Panc1 (cell line): ENCODE data around the gene SRSF4. TPM values are rescaled to one million over a fixed set of nuclear protein-coding genes. Genes with fewer than 3 reads are reported as not detected.

Source experiments
- ATAC-seq: fragments of 200-7000 bp; cut with Tn5 transposase; 2 replicates; pipeline ENCODE4 v1.9.1; 2020; ENCODE audit warnings: mild to moderate bottlenecking, moderate library complexity
- BruUV-seq: library from RNA; stranded (reverse); fragments of 400-500 nt; replicated peaks from 2 replicates; lab custom pipeline; 2021; lab: Mats Ljungman, UMichigan
- CTCF ChIA-PET: fragments of 300-600 bp; sonication (Branson Sonifier 250); formaldehyde crosslinking; loops from one replicate; lab custom pipeline; 2022; ENCODE audit warnings: antibody characterized with exemption; lab: Charles Lee
- POLR2A ChIA-PET: fragments of 300-600 bp; sonication (Branson Sonifier 250); formaldehyde crosslinking; loops from one replicate; lab custom pipeline; 2022; ENCODE audit warnings: antibody characterized with exemption; lab: Charles Lee
- DNase-seq: peaks from one replicate; pipeline ENCODE4 v3.0.0-alpha.2; 2010; ENCODE audit warnings: low read depth, low spot score
- H3K27ac ChIP-seq: 2 replicates; pipeline ENCODE4 v1.5.1; 2011; ENCODE audit warnings: mild to moderate bottlenecking, low read length, inconsistent platforms
- H3K27me3 ChIP-seq: fragments of 200-500 bp; sonication (Bioruptor generic); 2 replicates; pipeline ENCODE4 v1.6.0; 2014; ENCODE audit warnings: low read length, inconsistent platforms; ENCODE audit not compliant: control insufficient read depth, insufficient read depth
- H3K36me3 ChIP-seq: fragments of 200-500 bp; sonication (Bioruptor generic); 2 replicates; pipeline ENCODE4 v1.5.1; 2014; ENCODE audit warnings: inconsistent platforms, mild to moderate bottlenecking, low read length, moderate library complexity; ENCODE audit not compliant: control insufficient read depth, insufficient read depth
- H3K4me1 ChIP-seq: 2 replicates; pipeline ENCODE4 v1.5.1; 2011; ENCODE audit warnings: inconsistent platforms, mild to moderate bottlenecking, low read length, moderate library complexity; ENCODE audit not compliant: control insufficient read depth, insufficient read depth
- H3K4me3 ChIP-seq, 2 experiments: 2 replicates each; pipeline ENCODE4 v1.5.1; 2011 to 2012; ENCODE audit warnings: low read depth in 2 of 2, low read length in 2 of 2, mild to moderate bottlenecking in 2 of 2, inconsistent platforms in 1 of 2, moderate library complexity in 1 of 2
- H3K9me3 ChIP-seq: fragments of 200-500 bp; sonication (Bioruptor generic); 2 replicates; pipeline ENCODE4 v1.5.1; 2014; ENCODE audit warnings: low read depth, mild to moderate bottlenecking, inconsistent platforms, low read length, moderate library complexity; ENCODE audit not compliant: control insufficient read depth, insufficient read depth
- CTCF ChIP-seq: fragments of 450-650 bp; IDR thresholded peaks from 2 replicates; pipeline ENCODE4 v1.5.1; 2017; ENCODE audit warnings: mild to moderate bottlenecking
- POLR2AphosphoS5 ChIP-seq: IDR thresholded peaks from 2 replicates; pipeline ENCODE4 v1.6.1; 2012; ENCODE audit warnings: mild to moderate bottlenecking, low read depth, low read length, moderate library complexity
- REST ChIP-seq, 2 experiments: IDR thresholded peaks; 2 replicates each; pipeline ENCODE4 v1.6.1; 2011 to 2012; ENCODE audit warnings: low read depth in 2 of 2, control low read depth in 1 of 2, low read length in 1 of 2, mild to moderate bottlenecking in 1 of 2, moderate library complexity in 1 of 2; ENCODE audit not compliant: insufficient read depth in 1 of 2
- SIN3A ChIP-seq: IDR thresholded peaks from 2 replicates; pipeline ENCODE4 v1.6.1; 2012; ENCODE audit warnings: low read depth, mild to moderate bottlenecking, low read length, moderate library complexity, borderline replicate concordance; ENCODE audit not compliant: insufficient read depth
- TCF7L2 ChIP-seq: IDR thresholded peaks from 2 replicates; pipeline ENCODE4 v1.6.1; 2011; ENCODE audit warnings: mild to moderate bottlenecking, low read depth, low read length, inconsistent platforms
- in situ Hi-C: cut with HindIII; loops from 2 replicates; pipeline ENCODE4 v1.10.0; 2016; ENCODE audit warnings: low sequenced_read_pairs, low pct_unique_long_range_greater_than_20kb
- intact Hi-C: fragments of 100-400 bp; cut with micrococcal nuclease; formaldehyde crosslinking; loops from one replicate; pipeline ENCODE4 v1.10.0; 2022; ENCODE audit not compliant: unreplicated experiment
- total RNA-seq: library from RNA; stranded (reverse); gene quantifications from one replicate; pipeline ENCODE4 v1.2.1, GENCODE V29; 2021; ENCODE audit not compliant: unreplicated experiment

SRSF4 gene
- total RNA-seq, 1 experiment from 2014 or later: 77.5 TPM

GRCh38 chr1:29209173-29209572 is 27.5 kb upstream of the SRSF4 start:
- Histone ChIP-seq H3K9me3 (no peaks in the 10 kb centered on the region), H3K27me3 (no peaks in the 10 kb centered on the region), H3K27ac (no peak overlapping the region), H3K4me3 (no peak overlapping the region), H3K4me1 (no peaks in the 10 kb centered on the region), H3K36me3 (no peaks in the 10 kb centered on the region)
- no TSS peak for BruUV-seq
- ATAC-seq (no peak), DNase-seq (no peak)
- CTCF ChIA-PET: no interaction called here
- intact Hi-C loops (no loop called here), in situ Hi-C loops (no loop called here)
- POLR2A ChIA-PET: no interaction called here
- TF ChIP-seq SIN3A (no peak), POLR2AphosphoS5 (no peak), TCF7L2 (no peak), CTCF (no peak), REST (IDR thresholded peaks at IDR 0.05; ENCODE audit: insufficient read depth in 1 of 2, low read depth in 2 of 2, low read length in 1 of 2) (no peak)

GRCh38 chr1:29208442-29208841 is 26.7 kb upstream of the SRSF4 start:
- in situ Hi-C loops: no loop called here
- no peaks in the 10 kb centered on the region for H3K36me3 ChIP-seq
- intact Hi-C loops: no loop called here
- ChIA-PET CTCF (no interaction called here), POLR2A (no interaction called here)
- H3K27me3 ChIP-seq: no peaks in the 10 kb centered on the region
- no peak for TF ChIP-seq POLR2AphosphoS5
- TF ChIP-seq TCF7L2: no peak
- TF ChIP-seq SIN3A: no peak
- TF ChIP-seq REST (IDR thresholded peaks at IDR 0.05; ENCODE audit: insufficient read depth in 1 of 2, low read depth in 2 of 2, low read length in 1 of 2): no peak
- TF ChIP-seq CTCF: no peak
- H3K4me3 ChIP-seq: no peak overlapping the region
- BruUV-seq: no TSS peak
- ATAC-seq (no peak), DNase-seq (no peak)
- H3K4me1 ChIP-seq: no peaks in the 10 kb centered on the region
- no peaks in the 10 kb centered on the region for H3K9me3 ChIP-seq
- no peak overlapping the region for H3K27ac ChIP-seq
